Caco-2 (cell line): ENCODE data around the gene NDNF. TPM values are rescaled to one million over a fixed set of nuclear protein-coding genes. Genes with fewer than 3 reads are reported as not detected.

Experiments
- BruUV-seq: library from RNA; stranded (reverse); fragments of 400-500 nt; replicated peaks from 2 replicates; lab custom pipeline; 2021; lab: Mats Ljungman, UMichigan
- CTCF ChIA-PET: fragments of 300-600 bp; sonication (Branson Sonifier 250); formaldehyde crosslinking; loops from one replicate; lab custom pipeline; 2022; ENCODE audit warnings: antibody characterized with exemption; lab: Charles Lee
- POLR2A ChIA-PET: fragments of 300-600 bp; sonication (Branson Sonifier 250); formaldehyde crosslinking; loops from one replicate; lab custom pipeline; 2022; ENCODE audit warnings: antibody characterized with exemption; lab: Charles Lee
- DNase-seq, 2 experiments: peaks; one replicate each; pipeline versions ENCODE4 v3.0.0 to v3.0.0-alpha.2; 2020 to 2022
- H3K27me3 ChIP-seq: replicated peaks from 2 replicates; pipeline ENCODE4 v1.6.0; 2011; ENCODE audit warnings: low read length; ENCODE audit not compliant: control insufficient read depth, insufficient read depth
- H3K36me3 ChIP-seq: 2 replicates; pipeline ENCODE4 v1.5.1; 2011; ENCODE audit warnings: low read length; ENCODE audit not compliant: control insufficient read depth, insufficient read depth
- H3K4me1 ChIP-seq: fragments of 250-450 bp; sonication (Bioruptor Pico); 2 replicates; pipeline ENCODE4 v1.5.1; 2020; ENCODE audit warnings: mild to moderate bottlenecking
- H3K4me3 ChIP-seq: 2 replicates; pipeline ENCODE4 v1.5.1; 2011; ENCODE audit warnings: low read depth, mild to moderate bottlenecking, control low read depth, low read length
- H3K9me3 ChIP-seq: fragments of 250-450 bp; sonication (Bioruptor Pico); 2 replicates; pipeline ENCODE4 v1.5.1; 2020; ENCODE audit warnings: mild to moderate bottlenecking, moderate library complexity
- H3K27ac Mint-ChIP-seq: one replicate; pipeline ENCODE4 v1.8.0; 2022; ENCODE audit warnings: mixed read lengths; ENCODE audit not compliant: unreplicated experiment
- H3K27me3 Mint-ChIP-seq: one replicate; pipeline ENCODE4 v1.8.0; 2022; ENCODE audit warnings: mixed read lengths; ENCODE audit not compliant: insufficient read depth, unreplicated experiment
- H3K36me3 Mint-ChIP-seq: one replicate; pipeline ENCODE4 v1.8.0; 2022; ENCODE audit warnings: mild to moderate bottlenecking, mixed read lengths; ENCODE audit not compliant: insufficient read depth, unreplicated experiment
- H3K4me1 Mint-ChIP-seq: one replicate; pipeline ENCODE4 v1.8.0; 2022; ENCODE audit warnings: low read depth, mixed read lengths; ENCODE audit not compliant: unreplicated experiment
- H3K4me3 Mint-ChIP-seq: one replicate; pipeline ENCODE4 v1.8.0; 2022; ENCODE audit warnings: mild to moderate bottlenecking, moderate library complexity, mixed read lengths; ENCODE audit not compliant: unreplicated experiment
- H3K9me3 Mint-ChIP-seq: one replicate; pipeline ENCODE4 v1.8.0; 2022; ENCODE audit warnings: mixed read lengths; ENCODE audit not compliant: unreplicated experiment
- intact Hi-C: fragments of 100-400 bp; cut with micrococcal nuclease; formaldehyde crosslinking; loops from one replicate; pipeline ENCODE4 v1.10.0; 2022; ENCODE audit not compliant: unreplicated experiment
- total RNA-seq: library from RNA; stranded (reverse); gene quantifications from 2 replicates; pipeline ENCODE4 v1.2.3, GENCODE V29; 2022
- TF ChIP-seq, protein P1 (sequence below), 2 experiments: fragments of 200-600 bp in 1 of 2; IDR thresholded peaks; 1 replicate in 1 of 2; 2 replicates in 1 of 2; pipeline versions ENCODE4 v1.5.1 to v1.8.0; 2011 to 2022; ENCODE audit warnings: antibody characterized with exemption in 1 of 2, control low read depth in 1 of 2, inconsistent platforms in 1 of 2, low read depth in 1 of 2, low read length in 1 of 2, mild to moderate bottlenecking in 1 of 2, moderate library complexity in 1 of 2; ENCODE audit not compliant: insufficient read depth in 1 of 2, severe bottlenecking in 1 of 2, unreplicated experiment in 1 of 2

NDNF gene
- total RNA-seq, 1 experiment from 2014 or later: 3.7 TPM

DNA sequence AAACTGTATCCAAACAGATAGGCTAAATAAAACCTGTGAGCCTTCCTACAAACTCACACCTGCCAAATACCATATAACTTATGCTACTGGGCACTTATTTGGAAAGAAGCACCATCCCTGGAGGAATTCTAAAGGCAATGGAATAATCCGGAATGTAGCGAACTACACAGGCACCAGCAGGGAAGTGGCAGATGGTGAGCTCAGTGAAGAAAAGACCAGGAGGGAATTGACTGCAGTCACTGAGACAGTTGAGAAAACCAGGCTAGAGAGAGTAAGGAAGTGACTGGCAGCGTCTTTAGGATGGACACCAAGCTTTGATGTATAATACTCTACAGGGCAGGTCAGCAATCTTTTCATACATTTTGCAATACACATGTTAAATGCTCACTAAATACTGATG is 16.3 kb downstream of the NDNF start:
- Mint-ChIP-seq H3K27me3 (no peaks in the 10 kb centered on the region), H3K27ac (no peak overlapping the region), H3K36me3 (no peaks in the 10 kb centered on the region), H3K4me3 (no peak overlapping the region), H3K9me3 (no peaks in the 10 kb centered on the region), H3K4me1 (no peaks in the 10 kb centered on the region)
- CTCF ChIA-PET: no interaction called here
- no peak for DNase-seq
- H3K27me3 ChIP-seq: no peaks in the 10 kb centered on the region
- TF ChIP-seq, protein P1, sequence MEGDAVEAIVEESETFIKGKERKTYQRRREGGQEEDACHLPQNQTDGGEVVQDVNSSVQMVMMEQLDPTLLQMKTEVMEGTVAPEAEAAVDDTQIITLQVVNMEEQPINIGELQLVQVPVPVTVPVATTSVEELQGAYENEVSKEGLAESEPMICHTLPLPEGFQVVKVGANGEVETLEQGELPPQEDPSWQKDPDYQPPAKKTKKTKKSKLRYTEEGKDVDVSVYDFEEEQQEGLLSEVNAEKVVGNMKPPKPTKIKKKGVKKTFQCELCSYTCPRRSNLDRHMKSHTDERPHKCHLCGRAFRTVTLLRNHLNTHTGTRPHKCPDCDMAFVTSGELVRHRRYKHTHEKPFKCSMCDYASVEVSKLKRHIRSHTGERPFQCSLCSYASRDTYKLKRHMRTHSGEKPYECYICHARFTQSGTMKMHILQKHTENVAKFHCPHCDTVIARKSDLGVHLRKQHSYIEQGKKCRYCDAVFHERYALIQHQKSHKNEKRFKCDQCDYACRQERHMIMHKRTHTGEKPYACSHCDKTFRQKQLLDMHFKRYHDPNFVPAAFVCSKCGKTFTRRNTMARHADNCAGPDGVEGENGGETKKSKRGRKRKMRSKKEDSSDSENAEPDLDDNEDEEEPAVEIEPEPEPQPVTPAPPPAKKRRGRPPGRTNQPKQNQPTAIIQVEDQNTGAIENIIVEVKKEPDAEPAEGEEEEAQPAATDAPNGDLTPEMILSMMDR (IDR thresholded peaks at IDR 0.05; ENCODE audit: insufficient read depth in 1 of 2, low read depth in 1 of 2, low read length in 1 of 2, severe bottlenecking in 1 of 2, unreplicated experiment in 1 of 2): no peak
- H3K4me3 ChIP-seq: no peak overlapping the region
- H3K36me3 ChIP-seq: no peaks in the 10 kb centered on the region
- no TSS peak for BruUV-seq
- H3K4me1 ChIP-seq: no peaks in the 10 kb centered on the region
- intact Hi-C loops: no loop called here
- POLR2A ChIA-PET: no interaction called here
- H3K9me3 ChIP-seq: no peaks in the 10 kb centered on the region

DNA sequence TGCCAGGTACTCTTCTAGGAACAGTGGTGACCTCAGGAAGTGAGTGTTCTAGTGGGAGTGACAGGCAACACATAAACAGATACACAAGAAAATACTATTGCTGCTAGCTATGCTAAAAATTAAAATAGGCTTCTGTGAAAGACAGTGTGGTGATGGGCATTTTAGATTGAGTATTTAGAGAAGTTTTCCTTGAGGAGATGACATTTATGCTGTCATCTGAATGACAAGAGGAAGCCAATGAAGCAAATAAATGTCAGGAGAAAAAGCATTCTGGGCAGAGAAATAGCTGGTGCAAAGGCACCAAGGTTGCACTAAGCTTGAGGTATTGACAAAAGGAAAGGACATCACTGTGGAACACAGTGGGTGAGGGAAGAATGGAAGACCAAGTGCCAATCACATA is 18.0 kb downstream of the NDNF start:
- no peak overlapping the region for H3K4me3 ChIP-seq
- H3K4me1 ChIP-seq: no peaks in the 10 kb centered on the region; the same call in 1 of the 2 replicates
- ChIA-PET CTCF (no interaction called here), POLR2A (no interaction called here)
- Mint-ChIP-seq H3K4me1 (no peaks in the 10 kb centered on the region), H3K36me3 (no peaks in the 10 kb centered on the region), H3K27ac (no peak overlapping the region), H3K4me3 (no peak overlapping the region), H3K27me3 (no peaks in the 10 kb centered on the region), H3K9me3 (no peaks in the 10 kb centered on the region)
- TF ChIP-seq, protein P1 (IDR thresholded peaks at IDR 0.05; ENCODE audit: insufficient read depth in 1 of 2, low read depth in 1 of 2, low read length in 1 of 2, severe bottlenecking in 1 of 2, unreplicated experiment in 1 of 2): no peak
- H3K27me3 ChIP-seq: no peaks in the 10 kb centered on the region
- no peak for DNase-seq
- intact Hi-C loops: no loop called here
- BruUV-seq: no TSS peak
- H3K9me3 ChIP-seq: no peaks in the 10 kb centered on the region
- no peaks in the 10 kb centered on the region for H3K36me3 ChIP-seq

DNA sequence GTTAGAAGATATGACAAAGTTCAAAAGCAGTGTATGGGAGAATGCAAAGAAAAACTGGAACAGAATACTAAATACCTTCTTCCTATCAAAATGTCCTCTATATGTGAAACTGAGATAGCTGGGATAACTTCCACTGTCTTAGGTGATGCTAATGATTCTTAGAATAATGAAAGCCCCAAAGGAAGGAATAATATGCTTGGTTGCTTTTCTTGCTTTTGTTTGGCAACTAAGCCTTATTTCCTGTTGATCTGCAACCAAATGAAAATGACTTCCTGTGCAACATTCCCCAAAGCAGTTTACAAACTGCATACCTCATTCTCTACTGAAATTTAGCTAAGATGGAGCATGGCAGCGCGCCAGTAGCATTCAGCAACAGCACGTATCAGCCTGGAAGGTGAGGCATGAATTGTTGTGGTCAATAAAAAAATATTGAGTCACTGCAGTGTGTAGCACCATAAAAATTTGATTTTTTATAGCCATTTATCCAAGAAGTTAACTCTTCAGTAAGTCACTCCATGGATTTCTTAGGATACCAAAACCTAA is 18.7 kb downstream of the NDNF start:
- H3K4me3 Mint-ChIP-seq: no peak overlapping the region
- H3K4me1 Mint-ChIP-seq: no peaks in the 10 kb centered on the region
- H3K27me3 ChIP-seq: no peaks in the 10 kb centered on the region
- no peaks in the 10 kb centered on the region for H3K27me3 Mint-ChIP-seq
- H3K36me3 Mint-ChIP-seq: no peaks in the 10 kb centered on the region
- TF ChIP-seq, protein P1 (IDR thresholded peaks at IDR 0.05; ENCODE audit: insufficient read depth in 1 of 2, low read depth in 1 of 2, low read length in 1 of 2, severe bottlenecking in 1 of 2, unreplicated experiment in 1 of 2): no peak
- DNase-seq: no peak
- BruUV-seq: no TSS peak
- ChIA-PET POLR2A (no interaction called here), CTCF (no interaction called here)
- H3K9me3 Mint-ChIP-seq: no peaks in the 10 kb centered on the region
- no peaks in the 10 kb centered on the region for H3K9me3 ChIP-seq
- H3K4me1 ChIP-seq: no peaks in the 10 kb centered on the region; the same call in none of the 2 replicates
- no peak overlapping the region for H3K4me3 ChIP-seq
- no peak overlapping the region for H3K27ac Mint-ChIP-seq
- intact Hi-C loops: no loop called here
- no peaks in the 10 kb centered on the region for H3K36me3 ChIP-seq
